ENCODE results near the gene MYD88.

The MYD88 gene

GRCh38 chr3:38165722-38166387 lies 27.4 kb downstream of the MYD88 start:
- DNase-seq (ENCODE audit: low spot score): peak; percentile 44

GRCh38 chr3:38167591-38167990 lies 29.1 kb downstream of the MYD88 start:
- DNase-seq (ENCODE audit: low spot score): no peak

GRCh38 chr3:38168151-38169026 lies 29.9 kb downstream of the MYD88 start:
- DNase-seq (ENCODE audit: low spot score): no peak

GRCh38 chr3:38169027-38169317 lies 30.5 kb downstream of the MYD88 start:
- no peak for DNase-seq (ENCODE audit: low spot score)

GRCh38 chr3:38170722-38171121 lies 32.3 kb downstream of the MYD88 start:
- DNase-seq (ENCODE audit: low spot score): no peak

- DNase-seq (ENCODE audit: low spot score): no peak
Measured at GRCh38 chr3:38171622-38172021, 33.2 kb downstream of the MYD88 start.

- no peak for DNase-seq (ENCODE audit: low spot score)
Measured at GRCh38 chr3:38173834-38174418, 35.5 kb downstream of the MYD88 start.

- DNase-seq (ENCODE audit: low spot score): no peak
Measured at GRCh38 chr3:38177181-38177580, 38.7 kb downstream of the MYD88 start.

- DNase-seq (ENCODE audit: low spot score): no peak
Measured at GRCh38 chr3:38186781-38187180, 48.3 kb downstream of the MYD88 start.

- no peak for DNase-seq (ENCODE audit: low spot score)
Measured at GRCh38 chr3:38190481-38190881, 52.0 kb downstream of the MYD88 start.

All from NAMALWA (cell line).